ENCODE data around the gene MRTO4. TPM values are rescaled to one million over a fixed set of nuclear protein-coding genes. Genes with fewer than 3 reads are reported as not detected.
"Not testable (repeated sequence)": the region's sequence is repeated elsewhere in the genome, so short reads cannot be mapped to it uniquely, and the experiment has no call there.

The MRTO4 gene
- total RNA-seq, 1 donor from 2014 or later = 10.2 TPM

DNA sequence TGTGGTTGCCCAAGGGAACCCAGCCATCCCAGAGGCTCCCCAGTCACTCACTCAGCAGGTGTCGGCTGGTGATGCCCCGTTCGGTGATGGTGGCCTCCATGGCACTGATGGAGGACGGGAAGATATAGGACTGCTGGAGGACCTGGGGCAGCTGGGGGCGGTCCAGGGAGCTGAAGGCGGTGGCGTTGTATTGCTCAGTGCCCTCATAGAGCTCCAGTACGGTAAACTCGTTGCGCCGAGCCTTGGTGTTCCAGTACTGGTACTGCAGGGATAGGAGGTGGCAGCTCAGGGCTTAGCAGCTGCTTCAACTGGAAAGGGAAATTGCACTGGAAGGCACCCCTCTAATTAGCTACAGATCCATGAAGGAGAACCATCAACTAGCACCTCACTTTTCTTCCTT lies 29.0 kb upstream of the MRTO4 start:
- no peak for ATAC-seq
- no peak for DNase-seq
- intact Hi-C loops (cut with micrococcal nuclease) = no loop called here

DNA sequence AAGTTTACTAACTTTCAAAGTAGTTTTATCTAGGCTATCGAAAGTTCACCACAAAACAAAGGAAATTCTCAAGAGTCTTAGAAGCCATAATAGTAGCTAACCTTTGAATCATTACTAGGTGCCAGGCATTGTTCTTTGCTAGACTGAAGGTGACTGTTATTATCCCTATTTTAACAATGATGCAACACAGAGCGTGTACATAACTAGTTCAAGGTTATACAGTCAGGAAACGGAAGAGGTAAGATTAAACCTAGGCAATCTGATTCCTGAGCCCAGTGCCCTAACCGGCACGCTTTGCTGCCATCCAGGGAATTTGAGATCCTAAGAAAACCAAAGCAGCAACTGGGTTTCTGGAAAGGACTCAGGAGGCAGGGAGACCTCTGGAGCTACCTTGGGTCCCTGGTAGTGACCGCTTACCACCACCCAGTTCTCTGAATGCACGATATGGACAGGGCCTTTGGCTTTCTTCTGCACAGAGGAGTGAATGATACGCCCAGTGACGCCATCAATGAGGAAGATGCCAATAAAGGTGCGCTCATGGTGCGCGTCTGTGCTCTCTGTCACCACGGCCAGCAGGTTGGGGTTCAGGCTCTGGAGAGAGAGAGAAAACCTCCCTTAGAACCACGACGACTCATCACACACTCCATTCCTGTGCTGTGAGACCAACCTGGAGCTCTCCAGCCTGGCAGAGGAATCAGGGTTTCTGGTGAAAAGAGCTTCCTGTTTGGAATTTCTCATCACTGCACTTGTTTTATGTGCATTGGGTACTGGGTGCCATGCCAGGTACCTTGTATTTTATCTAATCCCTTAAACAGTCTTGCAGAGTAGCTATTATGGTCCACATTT lies 28.4 kb upstream of the MRTO4 start:
- intact Hi-C loops (cut with micrococcal nuclease) = no loop called here
- DNase-seq (no peak), ATAC-seq (no peak)

DNA sequence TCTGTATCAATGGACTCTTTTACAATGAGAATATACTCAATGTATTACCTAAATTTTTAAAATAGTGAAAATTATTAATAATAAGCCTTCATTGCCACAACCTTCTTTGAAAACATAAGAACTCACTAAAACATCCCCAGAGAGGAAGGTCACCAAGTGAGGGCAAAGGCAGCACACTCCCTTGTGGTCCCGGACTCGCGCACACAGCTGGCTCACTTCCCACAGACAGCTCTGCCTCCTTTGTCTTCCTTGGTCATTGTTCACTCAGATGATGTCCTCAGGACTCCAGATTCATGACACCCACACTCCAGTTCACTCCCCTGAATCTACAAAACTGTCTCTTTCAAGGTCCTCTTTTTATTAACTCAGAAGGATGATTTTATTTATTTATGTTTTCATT lies 22.4 kb upstream of the MRTO4 start:
- ATAC-seq (no peak), DNase-seq (no peak)
- intact Hi-C loops (cut with micrococcal nuclease) = no loop called here

DNA sequence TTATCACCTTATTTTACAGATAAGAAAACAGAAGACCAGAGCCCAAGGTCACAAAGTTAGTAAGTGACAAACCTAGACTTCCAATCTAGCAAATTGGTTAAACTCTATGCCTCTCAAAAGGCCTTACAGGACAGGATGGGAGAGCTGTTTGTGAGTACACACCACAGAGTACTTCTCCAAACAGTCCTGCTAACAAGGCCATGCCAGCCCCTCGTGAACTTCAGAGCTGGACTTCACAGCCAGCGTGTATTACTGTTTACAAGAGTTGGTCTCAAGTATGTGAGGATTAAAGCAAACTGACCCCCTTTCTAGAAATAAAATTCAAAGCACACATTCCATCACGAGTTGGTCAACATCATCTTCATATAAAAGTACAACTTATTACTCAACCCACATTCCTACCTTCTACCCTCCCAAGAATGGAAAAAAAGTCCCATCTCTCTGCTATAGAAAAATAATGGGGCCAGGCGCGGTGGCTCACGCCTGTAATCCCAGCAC lies 21.7 kb upstream of the MRTO4 start:
- ATAC-seq (no peak), DNase-seq (no peak)
- intact Hi-C loops (cut with micrococcal nuclease) = no loop called here

DNA sequence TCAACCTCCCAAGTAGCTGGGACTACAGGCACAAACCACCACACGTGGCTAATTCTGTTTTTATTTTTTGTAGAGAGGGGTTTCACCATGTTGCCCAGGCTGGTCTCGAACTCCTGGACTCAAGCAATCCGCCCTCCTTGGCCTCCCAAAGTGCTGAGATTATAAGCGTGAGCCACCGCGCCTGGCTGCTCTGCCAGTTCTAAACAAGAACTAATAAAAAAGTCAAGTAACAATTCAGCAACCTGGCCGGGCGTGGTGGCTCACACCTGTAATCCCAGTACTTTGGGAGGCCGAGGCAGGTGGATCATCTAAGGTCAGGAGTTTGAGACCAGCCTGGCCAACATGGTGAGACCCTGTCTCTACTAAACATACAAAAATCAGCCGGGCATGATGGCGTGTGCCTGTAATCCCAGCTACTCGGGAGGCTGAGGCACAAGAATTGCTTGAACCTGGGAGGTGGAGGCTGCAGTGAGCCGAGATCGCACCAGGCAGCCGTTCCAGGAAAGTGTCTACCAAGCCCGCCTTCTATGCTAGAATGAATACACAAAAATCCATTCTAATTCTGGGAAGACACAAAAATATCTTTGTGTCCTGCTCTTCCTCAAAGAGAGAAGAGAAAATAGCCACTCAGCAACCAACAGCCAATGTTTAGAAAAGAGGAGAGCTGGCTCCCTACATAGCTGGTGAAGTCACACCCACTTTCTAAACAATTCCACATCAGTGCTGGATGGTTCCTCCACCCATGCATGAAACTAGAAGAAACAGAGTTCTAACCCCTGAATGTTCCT lies 19.7 kb upstream of the MRTO4 start:
- intact Hi-C loops (cut with micrococcal nuclease); DNase-seq: not testable (repeated sequence)
- peak; percentile 6 for ATAC-seq

DNA sequence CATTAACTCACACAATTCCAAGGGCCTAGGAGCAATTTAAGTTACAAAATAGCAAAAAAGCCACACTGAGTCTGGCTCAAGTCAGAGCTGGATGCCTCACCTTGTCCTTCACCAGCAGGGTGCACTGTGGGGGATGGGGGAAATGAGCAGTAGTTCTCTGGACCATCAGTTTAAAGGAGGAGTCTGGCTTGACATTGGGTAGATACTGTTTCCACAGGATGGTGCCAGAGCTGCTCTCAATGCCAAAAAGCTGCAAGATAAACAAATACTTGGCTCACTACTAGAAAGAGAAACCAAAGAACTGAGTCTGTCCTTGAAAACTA lies 19.1 kb upstream of the MRTO4 start:
- ATAC-seq (peak; percentile 91), DNase-seq (peak; percentile 56)
- intact Hi-C loops (cut with micrococcal nuclease) = no loop called here

DNA sequence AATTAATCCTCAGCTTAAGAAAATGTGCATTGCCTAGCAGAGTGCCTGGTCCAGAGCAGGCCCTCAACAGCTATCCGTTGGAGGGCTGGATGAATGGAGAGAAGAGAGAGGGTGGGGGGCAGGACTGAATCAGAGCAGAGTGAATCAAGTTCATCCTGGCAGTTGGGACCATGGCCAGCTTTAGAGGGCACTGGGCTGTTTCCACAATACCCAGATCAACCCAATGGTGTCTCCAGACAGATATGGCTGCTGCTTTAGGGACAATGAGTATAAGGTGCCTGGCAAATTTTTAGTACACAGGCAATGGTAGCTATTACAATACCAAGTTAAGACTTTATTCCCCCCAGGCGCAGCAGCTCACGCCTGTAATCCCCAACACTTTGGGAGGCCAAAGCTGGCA lies 17.4 kb upstream of the MRTO4 start:
- intact Hi-C loops (cut with micrococcal nuclease) = no loop called here
- DNase-seq = no peak
- ATAC-seq = peak; percentile 46

DNA sequence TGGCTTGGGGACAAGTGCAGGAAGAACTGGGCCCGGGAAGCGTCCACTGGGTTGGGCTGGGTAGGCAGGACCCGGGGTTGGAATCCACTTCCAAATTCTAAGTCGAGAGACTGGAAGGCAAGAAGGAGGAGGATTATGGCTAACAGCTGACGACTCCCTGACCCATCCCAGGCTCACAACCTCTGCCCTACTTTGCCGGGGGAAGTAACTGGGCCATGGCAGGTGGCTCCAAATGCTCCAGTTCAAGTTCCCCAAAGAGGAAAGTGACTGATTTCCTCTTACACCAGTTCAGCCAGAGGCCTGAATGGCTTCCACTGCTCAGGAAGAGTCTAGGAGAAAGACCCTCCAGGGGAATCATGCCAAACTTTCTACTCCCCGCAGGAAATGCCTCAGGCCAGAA lies 11.7 kb upstream of the MRTO4 start:
- ATAC-seq (no peak), DNase-seq (no peak)
- intact Hi-C loops (cut with micrococcal nuclease) = loop anchor here (5.0 kb wide), 2 partner anchors 63 to 363 kb away; no protein-coding TSS in a partner anchor

DNA sequence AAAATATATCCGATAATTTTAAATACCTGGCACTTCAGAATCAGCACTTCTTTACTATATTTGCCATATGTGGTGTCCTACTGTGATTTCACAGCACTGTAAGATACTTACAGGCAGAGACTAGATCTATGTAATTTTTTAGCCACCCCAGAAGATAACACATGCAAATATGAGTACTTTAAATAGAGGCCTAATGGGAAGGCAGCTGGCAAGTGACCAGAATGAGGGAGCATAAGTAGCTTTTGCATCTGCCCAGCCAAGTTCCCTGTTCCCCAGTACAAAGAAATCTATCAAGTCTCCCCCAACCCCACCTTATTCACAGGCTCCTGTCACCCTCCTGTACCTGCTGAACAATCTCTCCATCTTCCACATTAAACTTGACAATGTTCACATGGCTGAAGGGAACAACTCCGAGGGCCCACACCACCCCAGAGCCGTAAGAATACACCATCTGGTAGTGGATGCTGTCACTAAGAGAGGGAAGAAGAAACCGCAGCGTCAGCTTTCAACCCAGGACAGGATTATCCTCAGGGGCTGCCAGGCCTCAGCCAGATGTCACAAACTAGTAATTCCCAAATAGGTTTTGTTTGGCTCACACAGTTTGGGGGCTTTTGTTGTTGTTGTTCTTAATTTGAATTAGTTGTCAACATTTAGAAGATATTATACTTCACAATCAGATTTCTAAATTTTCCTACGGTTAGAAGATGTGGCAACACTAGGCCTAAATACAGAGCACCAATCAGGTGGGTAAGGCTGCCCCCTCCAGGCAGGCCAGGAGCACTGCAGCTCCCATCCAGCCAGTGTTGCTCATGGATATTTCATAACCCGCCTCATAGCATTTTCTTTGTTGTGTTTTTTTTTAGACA lies 10.7 kb upstream of the MRTO4 start:
- DNase-seq (peak; percentile 62), ATAC-seq (peak; percentile 89)
- intact Hi-C loops (cut with micrococcal nuclease) = loop anchor here (5.0 kb wide), 1 partner anchor 64 kb away; no protein-coding TSS in a partner anchor

DNA sequence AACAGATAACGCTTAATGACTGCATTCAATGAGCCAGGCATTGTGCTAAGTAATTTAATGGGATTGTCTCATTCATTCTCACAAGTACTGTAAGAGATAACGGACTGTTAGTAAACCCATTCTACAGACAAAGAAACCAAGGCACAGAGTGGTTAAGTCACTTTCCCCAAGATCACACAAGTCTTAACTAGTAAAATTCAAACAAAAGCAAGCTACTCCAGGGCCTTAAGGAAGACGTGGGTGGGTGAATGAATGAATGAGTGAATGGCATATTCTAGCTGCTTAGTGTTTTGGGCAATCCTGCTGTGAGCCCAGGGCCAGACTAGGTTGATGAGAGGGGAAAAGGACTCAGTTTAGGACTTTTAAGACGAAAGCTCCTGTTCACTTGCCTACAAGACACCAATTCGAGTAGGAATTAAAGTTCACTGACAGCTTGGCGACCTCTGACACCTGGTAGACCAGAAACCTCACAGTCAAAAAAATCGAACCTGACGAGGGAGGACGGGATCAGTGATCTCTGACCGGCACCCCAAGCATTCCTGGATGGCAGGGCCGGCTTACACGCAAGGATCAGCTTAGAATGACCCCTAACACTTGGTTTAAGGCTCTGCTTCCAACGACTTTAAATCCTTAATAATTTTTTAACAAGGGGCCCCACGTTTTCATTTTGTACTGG lies 838 bp upstream of the MRTO4 start:
- intact Hi-C loops (cut with micrococcal nuclease) = no loop called here
- ATAC-seq (no peak), DNase-seq (no peak)

DNA sequence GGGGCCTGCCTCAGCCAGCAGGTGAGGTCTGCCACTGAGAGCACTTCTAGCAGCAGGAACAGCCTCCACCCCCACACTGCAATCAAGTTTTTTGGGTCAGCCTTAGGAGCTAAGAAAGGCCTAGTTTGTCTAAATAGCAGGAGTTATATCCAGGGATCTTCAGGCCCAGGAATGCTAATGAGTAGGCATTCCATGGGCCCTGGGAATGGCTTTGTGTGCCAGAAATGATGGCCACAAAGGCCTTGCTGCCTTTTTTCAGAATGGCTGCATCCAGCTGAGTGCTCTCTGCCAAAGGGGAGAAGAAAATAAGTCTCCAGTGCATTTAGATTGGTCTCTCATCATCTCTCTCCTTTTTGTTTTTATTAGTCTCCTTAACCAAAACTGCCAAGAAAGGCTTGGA lies 2.8 kb downstream of the MRTO4 start:
- intact Hi-C loops (cut with micrococcal nuclease) = no loop called here
- no peak for ATAC-seq
- DNase-seq = no peak

DNA sequence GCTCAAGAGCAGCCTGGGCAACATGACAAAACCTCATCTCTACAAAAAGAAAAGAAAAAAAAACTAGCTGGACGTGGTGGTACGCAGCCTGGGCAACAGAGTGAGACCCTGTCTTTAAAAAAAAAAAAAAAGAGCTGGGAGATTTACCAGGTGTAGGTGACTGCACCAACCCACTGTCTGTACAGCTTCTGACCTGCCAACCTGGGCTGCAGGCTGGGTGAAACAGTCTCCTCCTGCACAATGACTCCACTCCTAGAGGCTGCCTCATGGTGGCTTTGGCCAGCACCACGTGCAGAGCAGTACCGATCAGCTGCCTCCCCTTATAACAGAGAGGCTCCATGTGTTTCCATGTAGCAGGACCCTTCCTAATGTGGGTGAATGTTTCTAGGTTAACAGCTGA lies 3.7 kb downstream of the MRTO4 start:
- DNase-seq (no peak), ATAC-seq (no peak)
- intact Hi-C loops (cut with micrococcal nuclease) = no loop called here

DNA sequence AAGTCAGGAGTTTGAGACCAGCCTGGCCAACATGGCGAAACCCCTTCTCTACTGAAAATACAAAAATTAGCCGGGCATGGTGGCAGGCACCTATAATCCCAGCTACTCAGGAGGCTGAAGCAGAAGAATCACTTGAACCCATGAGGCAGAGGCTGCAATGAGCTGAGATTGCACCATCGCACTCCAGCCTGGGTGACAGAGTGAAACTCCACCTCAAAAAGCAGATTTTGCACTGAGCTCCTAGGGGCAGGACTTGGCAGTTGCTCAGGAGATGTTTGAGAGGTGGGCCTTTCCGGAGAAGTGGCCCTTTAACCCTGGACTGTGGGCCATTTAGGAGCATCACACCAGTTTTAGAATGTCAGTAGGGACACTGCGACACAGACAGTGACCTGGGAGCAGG lies 4.7 kb downstream of the MRTO4 start:
- intact Hi-C loops (cut with micrococcal nuclease); DNase-seq; ATAC-seq: not testable (repeated sequence)

DNA sequence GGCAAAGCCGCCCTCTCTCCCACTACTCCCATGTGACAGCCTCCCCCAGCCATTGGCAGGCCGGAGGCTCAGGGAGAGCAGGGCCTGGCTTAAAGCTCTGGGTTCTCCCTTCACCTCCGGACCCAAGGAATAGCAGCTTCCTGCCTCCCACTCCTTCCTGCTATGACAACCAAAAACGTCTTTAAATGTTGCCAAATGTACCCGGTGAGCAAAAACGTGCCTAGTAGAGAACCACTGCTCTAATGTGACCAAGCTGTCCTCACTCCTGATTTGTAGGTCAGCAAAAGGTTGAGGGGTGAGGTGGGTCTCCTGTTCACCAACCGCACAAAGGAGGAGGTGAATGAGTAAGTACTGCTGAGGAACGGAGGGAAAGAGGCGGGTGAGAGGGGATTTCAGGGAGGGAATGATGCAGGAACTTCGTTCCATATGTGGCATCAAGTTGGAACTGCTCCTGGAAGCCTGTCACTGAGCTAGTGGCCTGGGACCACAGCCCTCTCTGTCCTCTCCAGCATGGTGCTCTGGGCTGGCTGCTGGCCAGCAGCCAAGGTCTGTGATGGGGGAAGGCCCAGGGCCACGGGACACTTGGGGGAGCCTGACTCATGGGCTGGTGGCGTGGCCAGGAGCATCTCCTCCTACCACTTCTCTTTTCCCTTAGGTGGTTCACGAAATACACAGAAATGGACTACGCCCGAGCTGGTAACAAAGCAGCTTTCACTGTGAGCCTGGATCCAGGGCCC lies 5.7 kb downstream of the MRTO4 start:
- ATAC-seq (peak; percentile 68), DNase-seq (peak; percentile 42)
- intact Hi-C loops (cut with micrococcal nuclease) = no loop called here

DNA sequence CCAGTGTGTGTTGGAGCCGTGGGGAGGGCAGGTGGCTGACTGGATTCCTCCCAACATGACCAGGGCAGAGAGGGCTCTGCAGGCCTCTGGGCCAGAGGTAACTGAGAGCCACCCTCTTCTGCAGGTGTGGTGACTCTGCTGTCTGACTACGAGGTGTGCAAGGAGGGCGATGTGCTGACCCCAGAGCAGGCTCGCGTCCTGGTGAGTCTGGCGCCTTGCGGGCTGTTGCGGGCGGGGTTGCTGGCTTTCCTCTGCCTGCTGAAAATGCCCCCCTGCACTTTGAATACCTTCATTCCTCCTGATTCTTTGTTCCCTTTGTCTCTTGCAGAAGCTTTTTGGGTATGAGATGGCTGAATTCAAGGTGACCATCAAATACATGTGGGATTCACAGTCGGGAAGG lies 6.7 kb downstream of the MRTO4 start:
- no peak for ATAC-seq
- intact Hi-C loops (cut with micrococcal nuclease) = no loop called here
- DNase-seq = no peak

DNA sequence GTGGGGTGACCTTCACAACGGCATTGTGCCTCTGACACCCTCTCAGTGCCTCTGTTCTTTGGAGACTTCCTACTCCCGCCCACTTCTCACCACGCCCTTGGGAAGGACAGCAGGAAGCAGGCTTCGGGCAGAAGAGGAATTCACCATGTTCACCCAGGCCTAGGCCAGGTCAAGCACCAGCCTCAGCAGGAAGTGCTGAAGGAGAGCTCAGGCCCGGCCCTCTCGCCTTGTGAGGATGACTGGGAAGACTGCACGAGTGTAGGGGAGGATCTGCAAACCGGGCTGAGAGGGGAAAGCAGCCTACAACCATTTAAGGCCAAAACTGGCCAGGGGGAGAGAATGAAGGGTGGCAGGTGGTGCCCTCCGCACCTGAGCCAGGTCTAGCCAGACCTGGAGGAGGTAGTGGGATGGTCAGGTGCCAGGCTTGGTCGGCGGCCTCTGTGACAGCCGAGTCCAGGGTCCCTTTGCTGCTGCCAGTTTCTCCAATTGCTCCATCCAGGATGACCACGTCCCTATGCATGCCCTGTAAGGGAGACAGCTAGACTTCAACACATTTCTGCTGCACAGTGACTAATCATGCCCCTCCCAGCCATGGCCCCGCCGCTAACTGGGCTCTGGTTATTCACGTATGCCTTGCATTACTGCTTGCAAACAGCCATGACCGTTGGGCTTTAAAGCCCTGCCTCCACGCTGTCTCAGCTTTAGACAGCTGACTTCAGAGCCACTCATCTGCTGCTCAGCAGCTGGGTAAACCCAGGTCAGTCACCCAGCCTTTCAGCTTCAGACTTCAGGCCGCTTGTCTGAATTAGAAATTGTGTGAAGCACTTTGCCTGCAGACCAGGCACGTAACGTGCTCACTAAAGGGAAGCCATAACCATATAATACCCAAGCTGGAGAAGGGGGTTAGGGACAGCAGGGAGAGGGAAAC lies 8.9 kb downstream of the MRTO4 start:
- intact Hi-C loops (cut with micrococcal nuclease) = no loop called here
- no peak for ATAC-seq
- no peak for DNase-seq

DNA sequence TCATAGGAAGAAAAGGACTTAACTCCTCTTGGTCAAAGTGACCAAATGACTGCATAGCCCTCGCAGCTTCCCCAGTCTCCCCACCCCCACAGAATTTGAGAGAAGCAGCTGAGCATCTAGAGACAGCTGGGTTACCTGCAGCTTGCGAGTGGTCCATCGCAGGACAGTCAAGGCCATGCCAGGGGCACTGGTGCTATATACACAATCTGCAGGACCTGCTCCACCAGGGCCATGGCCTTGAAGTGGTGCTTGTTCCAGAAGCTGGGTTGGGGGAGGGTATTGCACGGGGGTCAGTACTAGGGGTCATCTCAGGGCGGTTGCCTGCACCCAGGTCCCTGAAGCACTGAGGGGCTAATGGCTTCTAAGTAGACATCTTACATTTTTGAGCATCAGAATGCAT lies 10.4 kb downstream of the MRTO4 start:
- ATAC-seq (no peak), DNase-seq (no peak)
- intact Hi-C loops (cut with micrococcal nuclease) = no loop called here

Data from left ventricle myocardium superior (tissue), 1 donor.